Hepatocyte (in vitro differentiated cells): ENCODE measurements around the gene RPL9. TPM values are rescaled to one million over a fixed set of nuclear protein-coding genes. Genes with fewer than 3 reads are reported as not detected.

ENCODE experiments used
- DNase-seq: peaks from one replicate; pipeline ENCODE4 v3.0.0-alpha.2; 2016; ENCODE audit warnings: low spot score
- H2AFZ ChIP-seq: fragments of 200-600 bp; sonication (generic); 2 replicates; pipeline ENCODE4 v1.6.0; 2016; ENCODE audit warnings: antibody characterized with exemption, mild to moderate bottlenecking
- H3K27ac ChIP-seq: fragments of 200-600 bp; sonication (generic); 2 replicates; pipeline ENCODE4 v1.5.1; 2016; ENCODE audit warnings: mild to moderate bottlenecking
- H3K27me3 ChIP-seq: fragments of 200-600 bp; sonication (generic); 2 replicates; pipeline ENCODE4 v1.6.1; 2016
- H3K36me3 ChIP-seq: fragments of 200-600 bp; sonication (generic); replicated peaks from 2 replicates; pipeline ENCODE4 v1.5.1; 2016; ENCODE audit warnings: low read depth; ENCODE audit not compliant: insufficient read depth
- H3K4me1 ChIP-seq: fragments of 200-600 bp; sonication (generic); 2 replicates; pipeline ENCODE4 v1.5.1; 2016; ENCODE audit warnings: mild to moderate bottlenecking, moderate library complexity; ENCODE audit not compliant: insufficient read depth
- H3K4me2 ChIP-seq: fragments of 200-600 bp; sonication (generic); 2 replicates; pipeline ENCODE4 v1.6.0; 2016
- H3K4me3 ChIP-seq: fragments of 200-600 bp; sonication (generic); 2 replicates; pipeline ENCODE4 v1.5.1; 2016; ENCODE audit warnings: mild to moderate bottlenecking
- H3K79me2 ChIP-seq: fragments of 200-600 bp; sonication (generic); 2 replicates; pipeline ENCODE4 v1.6.0; 2017; ENCODE audit warnings: mild to moderate bottlenecking
- H3K9me2 ChIP-seq: fragments of 200-600 bp; sonication (generic); replicated peaks from 2 replicates; pipeline ENCODE4 v1.6.0; 2017; ENCODE audit warnings: mild to moderate bottlenecking; ENCODE audit not compliant: insufficient read depth
- H3K9me3 ChIP-seq: fragments of 200-600 bp; sonication (generic); 2 replicates; pipeline ENCODE4 v1.5.1; 2016; ENCODE audit warnings: low read depth, mild to moderate bottlenecking
- H4K20me1 ChIP-seq: fragments of 200-600 bp; sonication (generic); 2 replicates; pipeline ENCODE4 v1.6.0; 2016; ENCODE audit warnings: mild to moderate bottlenecking; ENCODE audit not compliant: insufficient read depth, poor library complexity, severe bottlenecking
- EZH2 ChIP-seq: fragments of 200-600 bp; sonication (generic); IDR thresholded peaks from 2 replicates; pipeline ENCODE4 v1.6.1; 2016; ENCODE audit warnings: antibody characterized with exemption, mild to moderate bottlenecking, borderline replicate concordance
- EZH2phosphoT487 ChIP-seq: fragments of 200-600 bp; sonication (generic); IDR thresholded peaks from one replicate; pipeline ENCODE4 v1.6.1; 2018; ENCODE audit warnings: antibody characterized with exemption, mild to moderate bottlenecking, low read depth, moderate library complexity; ENCODE audit not compliant: unreplicated experiment, severe bottlenecking
- WGBS: methylation state at CpG from one replicate; pipeline ENCODE4 v1.1.6; 2016; ENCODE audit warnings: low lambda C conversion rate; ENCODE audit errors: missing lambda C conversion rate; 5-methylcytosine and 5-hydroxymethylcytosine counted together
- polyA plus RNA-seq: library from polyadenylated mRNA; unstranded; fragments of >200 nt; fragmentation: Nextera tagmentation; extraction: Ambion mirVana; gene quantifications from 2 replicates; pipeline ENCODE4 v1.2.1, GENCODE V29; 2016
- total RNA-seq: library from RNA; depleted of rRNA; stranded (reverse); fragments of >200 nt; gene quantifications from 2 replicates; pipeline ENCODE4 v1.2.3, GENCODE V29; 2014
- TF ChIP-seq, protein P1 (sequence below): fragments of 200-600 bp; sonication (generic); IDR thresholded peaks from 2 replicates; pipeline ENCODE4 v1.5.1; 2016; ENCODE audit warnings: antibody characterized with exemption, mild to moderate bottlenecking; ENCODE audit not compliant: poor library complexity

The RPL9 gene
- total and polyA plus RNA-seq, 2 experiments from 2014 or later, result 475 to 2,831 TPM

DNA sequence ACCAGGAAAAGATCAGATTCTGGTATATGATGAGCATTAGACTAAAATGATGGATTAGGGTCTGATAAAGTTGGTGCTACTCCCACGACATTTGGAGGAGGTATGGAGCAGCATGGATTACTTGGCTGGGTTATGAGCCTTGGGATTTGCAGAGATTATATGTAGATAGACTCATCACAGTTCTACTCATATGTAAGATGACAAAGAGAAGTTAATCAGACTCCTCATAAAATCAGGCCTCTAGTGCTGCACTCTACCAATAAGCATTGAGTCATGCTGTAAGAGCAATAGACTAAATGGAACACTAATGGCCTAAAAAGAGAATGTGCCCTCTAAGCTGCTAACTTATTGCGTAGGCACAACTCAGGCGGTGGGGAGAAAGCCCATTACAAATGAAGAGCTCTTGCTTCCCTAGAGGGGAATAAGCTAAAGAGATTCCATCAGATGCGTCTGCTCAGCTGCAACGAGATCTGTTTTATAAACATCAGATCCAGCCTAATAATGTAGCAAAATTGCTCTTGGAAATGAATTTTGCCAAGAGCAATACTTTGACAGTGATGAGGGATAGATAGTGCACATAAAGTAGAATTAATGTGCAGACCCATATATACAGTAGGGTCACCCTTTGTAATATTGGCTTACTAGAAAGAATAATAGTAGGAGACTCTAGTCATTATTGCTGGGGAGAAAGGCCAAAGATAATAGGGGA is 17.6 kb upstream of the RPL9 start:
- H3K4me2 ChIP-seq, result no peak overlapping the region
- no peaks in the 10 kb centered on the region for H4K20me1 ChIP-seq
- no peak overlapping the region for H2AFZ ChIP-seq
- no peaks in the 10 kb centered on the region for H3K9me2 ChIP-seq
- no peak overlapping the region for H3K27ac ChIP-seq
- TF ChIP-seq EZH2 (no peak), EZH2phosphoT487 (no peak)
- TF ChIP-seq, protein P1, sequence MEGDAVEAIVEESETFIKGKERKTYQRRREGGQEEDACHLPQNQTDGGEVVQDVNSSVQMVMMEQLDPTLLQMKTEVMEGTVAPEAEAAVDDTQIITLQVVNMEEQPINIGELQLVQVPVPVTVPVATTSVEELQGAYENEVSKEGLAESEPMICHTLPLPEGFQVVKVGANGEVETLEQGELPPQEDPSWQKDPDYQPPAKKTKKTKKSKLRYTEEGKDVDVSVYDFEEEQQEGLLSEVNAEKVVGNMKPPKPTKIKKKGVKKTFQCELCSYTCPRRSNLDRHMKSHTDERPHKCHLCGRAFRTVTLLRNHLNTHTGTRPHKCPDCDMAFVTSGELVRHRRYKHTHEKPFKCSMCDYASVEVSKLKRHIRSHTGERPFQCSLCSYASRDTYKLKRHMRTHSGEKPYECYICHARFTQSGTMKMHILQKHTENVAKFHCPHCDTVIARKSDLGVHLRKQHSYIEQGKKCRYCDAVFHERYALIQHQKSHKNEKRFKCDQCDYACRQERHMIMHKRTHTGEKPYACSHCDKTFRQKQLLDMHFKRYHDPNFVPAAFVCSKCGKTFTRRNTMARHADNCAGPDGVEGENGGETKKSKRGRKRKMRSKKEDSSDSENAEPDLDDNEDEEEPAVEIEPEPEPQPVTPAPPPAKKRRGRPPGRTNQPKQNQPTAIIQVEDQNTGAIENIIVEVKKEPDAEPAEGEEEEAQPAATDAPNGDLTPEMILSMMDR, result no peak
- no peaks in the 10 kb centered on the region for H3K4me1 ChIP-seq
- H3K4me3 ChIP-seq, result no peak overlapping the region
- no peaks in the 10 kb centered on the region for H3K79me2 ChIP-seq
- H3K9me3 ChIP-seq, result no peaks in the 10 kb centered on the region
- no peak for DNase-seq
- no peaks in the 10 kb centered on the region for H3K36me3 ChIP-seq
- no peaks in the 10 kb centered on the region for H3K27me3 ChIP-seq
- WGBS, result 83% methylated on average over 5 of the region's 5 CpGs

DNA sequence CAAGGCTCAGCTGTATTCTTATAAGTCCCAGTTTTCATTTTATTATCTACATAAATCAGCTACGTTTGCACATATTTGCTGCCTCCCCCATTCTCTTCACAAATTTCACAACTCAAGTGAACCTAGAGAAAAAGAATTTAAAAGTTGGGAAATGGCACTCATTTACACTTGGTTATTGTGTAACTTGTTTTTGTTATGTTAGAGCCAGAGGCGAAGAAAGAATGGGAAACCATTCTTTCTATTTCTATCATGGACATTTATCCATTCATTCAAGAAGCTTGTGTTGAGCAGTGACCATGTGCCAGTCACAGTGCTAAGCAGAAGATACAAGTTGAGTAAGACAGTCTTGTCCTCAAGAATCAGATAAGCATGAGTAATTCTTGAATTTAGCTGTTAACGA is 13.7 kb upstream of the RPL9 start:
- Histone ChIP-seq H3K9me3 (no peaks in the 10 kb centered on the region), H3K4me3 (no peak overlapping the region), H3K9me2 (no peaks in the 10 kb centered on the region), H3K79me2 (no peaks in the 10 kb centered on the region), H3K27ac (no peak overlapping the region), H4K20me1 (no peaks in the 10 kb centered on the region), H3K4me1 (peaks cover 5% of the 10 kb centered on the region), H2AFZ (no peak overlapping the region), H3K36me3 (no peaks in the 10 kb centered on the region), H3K4me2 (no peak overlapping the region), H3K27me3 (no peaks in the 10 kb centered on the region)
- WGBS, result 88% methylated on average over 3 of the region's 3 CpGs
- TF ChIP-seq EZH2phosphoT487 (no peak), EZH2 (no peak)
- TF ChIP-seq, protein P1, result no peak
- DNase-seq, result no peak

DNA sequence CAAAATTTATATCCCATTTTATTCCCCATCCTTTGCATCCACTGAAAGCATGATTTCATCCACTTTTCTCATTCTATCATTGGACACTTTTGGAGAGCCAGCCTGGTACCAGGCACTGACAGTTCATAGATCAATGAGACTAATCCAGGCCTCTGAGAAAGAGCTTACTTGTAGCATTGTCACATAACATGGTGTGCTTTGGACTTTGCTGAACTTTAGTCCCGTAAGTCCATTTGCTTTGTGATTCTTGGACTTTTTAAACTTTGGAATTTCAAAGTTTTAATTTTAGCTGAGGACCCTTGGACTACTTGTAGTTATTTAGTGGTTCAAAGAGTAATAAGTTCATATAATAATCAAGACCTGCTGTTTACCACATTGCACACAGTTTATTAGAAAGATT is 11.7 kb upstream of the RPL9 start:
- DNase-seq, result no peak
- Histone ChIP-seq H2AFZ (no peak overlapping the region), H3K4me3 (no peak overlapping the region), H4K20me1 (no peaks in the 10 kb centered on the region), H3K4me1 (peaks cover 5% of the 10 kb centered on the region), H3K9me3 (no peaks in the 10 kb centered on the region), H3K36me3 (no peaks in the 10 kb centered on the region), H3K27ac (peak overlapping the region; percentile 47), H3K27me3 (no peaks in the 10 kb centered on the region), H3K4me2 (no peak overlapping the region), H3K79me2 (no peaks in the 10 kb centered on the region), H3K9me2 (no peaks in the 10 kb centered on the region)
- TF ChIP-seq, protein P1, result no peak
- TF ChIP-seq EZH2 (no peak), EZH2phosphoT487 (no peak)
- WGBS, result 78% methylated on average over 1 of the region's 1 CpG
